IMR-90 (cell line): ENCODE data around the gene USP36. TPM values are rescaled to one million over a fixed set of nuclear protein-coding genes. Genes with fewer than 3 reads are reported as not detected.

ENCODE experiments used
- ATAC-seq: fragments of 200-7000 bp; cut with Tn5 transposase; 2 replicates; pipeline ENCODE4 v1.9.1; 2020; ENCODE audit warnings: low read depth, mild to moderate bottlenecking, moderate library complexity
- BruUV-seq: library from RNA; stranded (reverse); fragments of 400-500 nt; replicated peaks from 2 replicates; lab custom pipeline; 2021; lab: Mats Ljungman, UMichigan
- CTCF ChIA-PET: fragments of 300-600 bp; formaldehyde crosslinking; extraction: SDS; loops from one replicate; lab custom pipeline; 2021; ENCODE audit warnings: antibody characterized with exemption; lab: Yijun Ruan, JAX
- POLR2A ChIA-PET: fragments of 300-600 bp; sonication (Branson Sonifier 250); formaldehyde crosslinking; loops from one replicate; lab custom pipeline; 2022; ENCODE audit warnings: antibody characterized with exemption; ENCODE audit not compliant: unreplicated experiment; lab: Charles Lee
- DNase-seq: peaks from one replicate; pipeline ENCODE4 v3.0.0; 2013
- H2AFZ ChIP-seq: replicated peaks from 2 replicates; pipeline ENCODE3; 2013; ENCODE audit warnings: low read length, mild to moderate bottlenecking; ENCODE audit not compliant: poor library complexity
- H2AK5ac ChIP-seq: 2 replicates; pipeline ENCODE4 v1.6.1; 2013; ENCODE audit warnings: low read depth, low read length, inconsistent platforms
- H2AK9ac ChIP-seq: replicated peaks from 2 replicates; pipeline ENCODE3; 2013; ENCODE audit warnings: mild to moderate bottlenecking, low read depth, low read length, moderate library complexity; ENCODE audit not compliant: poor library complexity
- H2BK120ac ChIP-seq: 2 replicates; pipeline ENCODE4 v1.6.1; 2013; ENCODE audit warnings: low read depth, low read length, inconsistent platforms
- H2BK15ac ChIP-seq: 3 replicates; pipeline ENCODE4 v1.6.1; 2013; ENCODE audit warnings: low read depth, low read length, inconsistent platforms
- H2BK20ac ChIP-seq: 2 replicates; pipeline ENCODE4 v1.6.1; 2013; ENCODE audit warnings: low read depth, mild to moderate bottlenecking, inconsistent platforms, low read length, moderate library complexity
- H2BK5ac ChIP-seq: 2 replicates; pipeline ENCODE4 v1.6.1; 2013; ENCODE audit warnings: mild to moderate bottlenecking, low read depth, low read length, inconsistent platforms; ENCODE audit not compliant: poor library complexity, severe bottlenecking
- H3K14ac ChIP-seq: replicated peaks from 2 replicates; pipeline ENCODE4 v1.6.1; 2013; ENCODE audit warnings: low read depth, low read length, inconsistent platforms
- H3K18ac ChIP-seq: 2 replicates; pipeline ENCODE4 v1.6.1; 2013; ENCODE audit warnings: low read depth, low read length, control low read depth
- H3K23ac ChIP-seq: 2 replicates; pipeline ENCODE4 v1.6.1; 2013; ENCODE audit warnings: low read depth, low read length, inconsistent platforms
- H3K27ac ChIP-seq: 2 replicates; pipeline ENCODE4 v1.5.1; 2013; ENCODE audit warnings: mild to moderate bottlenecking, control low read depth, low read length; ENCODE audit not compliant: insufficient read depth
- H3K27me3 ChIP-seq: 2 replicates; pipeline ENCODE4 v1.6.1; 2013; ENCODE audit warnings: low read length; ENCODE audit not compliant: control insufficient read depth, insufficient read depth
- H3K36me3 ChIP-seq: 2 replicates; pipeline ENCODE4 v1.6.1; 2013; ENCODE audit warnings: low read length, mixed read lengths; ENCODE audit not compliant: control insufficient read depth, insufficient read depth
- H3K4ac ChIP-seq: 2 replicates; pipeline ENCODE4 v1.6.1; 2013; ENCODE audit warnings: low read depth, low read length, inconsistent platforms
- H3K4me1 ChIP-seq: 2 replicates; pipeline ENCODE4 v1.6.1; 2013; ENCODE audit warnings: low read length, mixed read lengths; ENCODE audit not compliant: control insufficient read depth, insufficient read depth
- H3K4me2 ChIP-seq: 2 replicates; pipeline ENCODE4 v1.6.1; 2013; ENCODE audit warnings: low read depth, mild to moderate bottlenecking, control low read depth, low read length, moderate library complexity
- H3K4me3 ChIP-seq: 2 replicates; pipeline ENCODE4 v1.5.1; 2013; ENCODE audit warnings: low read depth, mild to moderate bottlenecking, control low read depth, low read length, moderate library complexity; ENCODE audit not compliant: insufficient read depth
- H3K56ac ChIP-seq: 2 replicates; pipeline ENCODE4 v1.6.1; 2013; ENCODE audit warnings: low read length, inconsistent platforms; ENCODE audit not compliant: insufficient read depth; ENCODE audit errors: extremely low read depth
- H3K79me1 ChIP-seq, 2 experiments: 2 replicates each; pipeline ENCODE4 v1.6.1; 2013; ENCODE audit warnings: low read length in 2 of 2, inconsistent platforms in 1 of 2, low read depth in 1 of 2
- H3K9ac ChIP-seq: 2 replicates; pipeline ENCODE4 v1.6.1; 2013; ENCODE audit warnings: low read depth, low read length, control low read depth
- H3K9me1 ChIP-seq: 2 replicates; pipeline ENCODE4 v1.6.1; 2013; ENCODE audit warnings: low read length, inconsistent platforms; ENCODE audit not compliant: insufficient read depth
- H3K9me3 ChIP-seq: 2 replicates; pipeline ENCODE4 v1.6.1; 2013; ENCODE audit warnings: low read length; ENCODE audit not compliant: control insufficient read depth, insufficient read depth
- H4K20me1 ChIP-seq: 2 replicates; pipeline ENCODE4 v1.6.1; 2013; ENCODE audit warnings: low read length, inconsistent platforms; ENCODE audit not compliant: insufficient read depth
- H4K5ac ChIP-seq: 2 replicates; pipeline ENCODE4 v1.6.1; 2013; ENCODE audit warnings: mild to moderate bottlenecking, low read depth, low read length, control low read depth
- H4K8ac ChIP-seq, 2 experiments: 2 replicates each; pipeline ENCODE4 v1.6.1; 2013; ENCODE audit warnings: low read depth in 2 of 2, low read length in 2 of 2, control low read depth in 1 of 2, inconsistent platforms in 1 of 2
- H4K91ac ChIP-seq: 2 replicates; pipeline ENCODE4 v1.6.1; 2013; ENCODE audit warnings: low read depth, low read length, inconsistent platforms; ENCODE audit not compliant: insufficient read depth
- BHLHE40 ChIP-seq: fragments of 150-350 bp; IDR thresholded peaks from 2 replicates; pipeline ENCODE4 v1.6.1; 2016; ENCODE audit warnings: mild to moderate bottlenecking, low read depth, low read length
- CEBPB ChIP-seq: IDR thresholded peaks from 2 replicates; pipeline ENCODE4 v1.6.1; 2012; ENCODE audit warnings: low read depth, low read length, improper control_type of control experiment
- MXI1 ChIP-seq: IDR thresholded peaks from 2 replicates; pipeline ENCODE4 v1.6.1; 2012; ENCODE audit warnings: low read depth, mild to moderate bottlenecking, low read length, moderate library complexity, borderline replicate concordance
- NFE2L2 ChIP-seq: fragments of 150-350 bp; IDR thresholded peaks from 2 replicates; pipeline ENCODE4 v1.6.1; 2016; ENCODE audit warnings: low read depth, mild to moderate bottlenecking, low read length
- RAD21 ChIP-seq: IDR thresholded peaks from 2 replicates; pipeline ENCODE4 v1.6.1; 2012; ENCODE audit warnings: low read length, improper control_type of control experiment
- RCOR1 ChIP-seq: IDR thresholded peaks from 2 replicates; pipeline ENCODE4 v1.6.1; 2012; ENCODE audit warnings: mild to moderate bottlenecking, low read length, improper control_type of control experiment; ENCODE audit not compliant: insufficient replicate concordance
- WGBS, 2 experiments: methylation state at CpG; one replicate each; pipeline versions ENCODE4 v1.1.5 to v1.1.7; 2013; ENCODE audit warnings: missing lambda C conversion rate in 2 of 2; ENCODE audit not compliant: insufficient read length in 1 of 2; ENCODE audit errors: extremely low coverage in 2 of 2; 5-methylcytosine and 5-hydroxymethylcytosine counted together
- dilution Hi-C: fragments of 300-500 bp; cut with HindIII; formaldehyde crosslinking; loops from one replicate; pipeline ENCODE4 v1.14.3; 2018; ENCODE audit warnings: low sequenced_read_pairs; ENCODE audit not compliant: unreplicated experiment
- in situ Hi-C: fragments of 300-500 bp; cut with MboI; formaldehyde crosslinking; loops from 3 replicates; pipeline ENCODE4 v1.14.3; 2019; ENCODE audit warnings: low sequenced_read_pairs, inconsistent platforms, mixed read lengths
- intact Hi-C: fragments of 100-400 bp; cut with micrococcal nuclease; formaldehyde crosslinking; loops from 2 replicates; pipeline ENCODE4 v1.10.0; 2022
- polyA plus RNA-seq, 3 experiments: library from polyadenylated mRNA; depleted of rRNA; stranded (reverse); fragments of >200 nt; gene quantifications; 2 replicates each; pipeline ENCODE4 v1.2.3, GENCODE V29; 2012; ENCODE audit warnings: low replicate concordance in 1 of 3
- total RNA-seq: library from RNA; depleted of rRNA; stranded (reverse); fragments of >200 nt; gene quantifications from 2 replicates; pipeline ENCODE4 v1.2.3, GENCODE V29; 2012
- TF ChIP-seq, protein P1 (sequence below): conservative IDR thresholded peaks from 2 replicates; pipeline ENCODE4 v1.5.1; 2012; ENCODE audit warnings: mild to moderate bottlenecking, low read depth, low read length, improper control_type of control experiment
- TF ChIP-seq, protein P2 (sequence below): fragments of 150-350 bp; IDR thresholded peaks from 2 replicates; pipeline ENCODE4 v1.6.1; 2016; ENCODE audit warnings: low read depth, mild to moderate bottlenecking, low read length, moderate library complexity, borderline replicate concordance
- TF ChIP-seq, protein P3 (sequence below): fragments of 150-350 bp; IDR thresholded peaks from 2 replicates; pipeline ENCODE4 v1.6.1; 2017; ENCODE audit warnings: mild to moderate bottlenecking, antibody characterized with exemption, low read length, low read depth

Gene USP36
- total and polyA plus RNA-seq, 2 of the 4 experiments (the other 2 are of a cell fraction): 30.6 to 38.3 TPM

DNA sequence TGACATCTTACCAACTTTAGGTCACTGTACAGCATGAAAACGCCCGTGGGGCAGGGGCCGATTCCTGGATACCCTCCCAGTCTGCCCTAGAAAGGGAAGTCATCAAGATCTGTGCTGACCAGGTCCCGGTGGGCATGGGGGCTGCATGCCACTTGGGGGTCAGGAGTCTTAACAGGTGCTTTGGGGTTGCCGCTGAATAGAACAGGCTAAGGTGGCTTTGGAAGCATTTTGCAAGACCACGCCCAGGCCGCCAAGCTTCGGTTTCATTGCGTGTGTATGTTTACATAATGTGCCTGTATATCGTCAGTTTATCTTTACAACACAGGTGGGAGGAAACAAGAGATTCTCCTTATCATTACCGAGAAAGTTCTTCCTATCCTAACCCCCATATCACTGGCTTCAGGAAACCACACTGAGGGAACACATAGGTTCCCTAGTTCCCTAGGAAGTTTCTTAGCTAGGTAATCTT is 13.3 kb upstream of the USP36 start:
- TSS peak; percentile 83 for BruUV-seq
- no peak overlapping the region for H3K9ac ChIP-seq
- peaks cover 39% of the 10 kb centered on the region for H3K36me3 ChIP-seq
- ChIA-PET CTCF (interaction anchor here (1.2 kb wide), 1 partner anchor 12 kb away, joined by 3 read pairs; no protein-coding TSS in a partner anchor), POLR2A (no interaction called here)
- no peak overlapping the region for H3K4me2 ChIP-seq
- H3K4me1 ChIP-seq: peaks cover 3% of the 10 kb centered on the region; the same call in 1 of the 2 replicates
- no peak overlapping the region for H3K18ac ChIP-seq
- no CpG with 5 or more reads among the region's 11 CpGs for WGBS, 2 experiments
- H4K91ac ChIP-seq: no peak overlapping the region
- H2AK5ac ChIP-seq: no peak overlapping the region
- H3K9me1 ChIP-seq: no peaks in the 10 kb centered on the region; the same call in 1 of the 2 replicates
- no peaks in the 10 kb centered on the region for H3K9me3 ChIP-seq
- no peak overlapping the region for H2BK5ac ChIP-seq
- no peak for TF ChIP-seq RAD21
- TF ChIP-seq, protein P1, sequence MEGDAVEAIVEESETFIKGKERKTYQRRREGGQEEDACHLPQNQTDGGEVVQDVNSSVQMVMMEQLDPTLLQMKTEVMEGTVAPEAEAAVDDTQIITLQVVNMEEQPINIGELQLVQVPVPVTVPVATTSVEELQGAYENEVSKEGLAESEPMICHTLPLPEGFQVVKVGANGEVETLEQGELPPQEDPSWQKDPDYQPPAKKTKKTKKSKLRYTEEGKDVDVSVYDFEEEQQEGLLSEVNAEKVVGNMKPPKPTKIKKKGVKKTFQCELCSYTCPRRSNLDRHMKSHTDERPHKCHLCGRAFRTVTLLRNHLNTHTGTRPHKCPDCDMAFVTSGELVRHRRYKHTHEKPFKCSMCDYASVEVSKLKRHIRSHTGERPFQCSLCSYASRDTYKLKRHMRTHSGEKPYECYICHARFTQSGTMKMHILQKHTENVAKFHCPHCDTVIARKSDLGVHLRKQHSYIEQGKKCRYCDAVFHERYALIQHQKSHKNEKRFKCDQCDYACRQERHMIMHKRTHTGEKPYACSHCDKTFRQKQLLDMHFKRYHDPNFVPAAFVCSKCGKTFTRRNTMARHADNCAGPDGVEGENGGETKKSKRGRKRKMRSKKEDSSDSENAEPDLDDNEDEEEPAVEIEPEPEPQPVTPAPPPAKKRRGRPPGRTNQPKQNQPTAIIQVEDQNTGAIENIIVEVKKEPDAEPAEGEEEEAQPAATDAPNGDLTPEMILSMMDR: no peak
- TF ChIP-seq, protein P2, sequence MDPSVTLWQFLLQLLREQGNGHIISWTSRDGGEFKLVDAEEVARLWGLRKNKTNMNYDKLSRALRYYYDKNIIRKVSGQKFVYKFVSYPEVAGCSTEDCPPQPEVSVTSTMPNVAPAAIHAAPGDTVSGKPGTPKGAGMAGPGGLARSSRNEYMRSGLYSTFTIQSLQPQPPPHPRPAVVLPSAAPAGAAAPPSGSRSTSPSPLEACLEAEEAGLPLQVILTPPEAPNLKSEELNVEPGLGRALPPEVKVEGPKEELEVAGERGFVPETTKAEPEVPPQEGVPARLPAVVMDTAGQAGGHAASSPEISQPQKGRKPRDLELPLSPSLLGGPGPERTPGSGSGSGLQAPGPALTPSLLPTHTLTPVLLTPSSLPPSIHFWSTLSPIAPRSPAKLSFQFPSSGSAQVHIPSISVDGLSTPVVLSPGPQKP: no peak
- TF ChIP-seq BHLHE40: no peak
- TF ChIP-seq CEBPB: no peak
- TF ChIP-seq, protein P3, sequence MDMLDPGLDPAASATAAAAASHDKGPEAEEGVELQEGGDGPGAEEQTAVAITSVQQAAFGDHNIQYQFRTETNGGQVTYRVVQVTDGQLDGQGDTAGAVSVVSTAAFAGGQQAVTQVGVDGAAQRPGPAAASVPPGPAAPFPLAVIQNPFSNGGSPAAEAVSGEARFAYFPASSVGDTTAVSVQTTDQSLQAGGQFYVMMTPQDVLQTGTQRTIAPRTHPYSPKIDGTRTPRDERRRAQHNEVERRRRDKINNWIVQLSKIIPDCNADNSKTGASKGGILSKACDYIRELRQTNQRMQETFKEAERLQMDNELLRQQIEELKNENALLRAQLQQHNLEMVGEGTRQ: no peak
- no peak for TF ChIP-seq RCOR1
- TF ChIP-seq MXI1: no peak
- no peak for TF ChIP-seq NFE2L2
- H3K79me1 ChIP-seq: peaks cover 9 to 51% of the 10 kb centered on the region in 2 experiments; a peak in 3 of 4 replicates
- H3K27ac ChIP-seq: no peak overlapping the region
- H3K56ac ChIP-seq: no peak overlapping the region
- no peak overlapping the region for H2BK120ac ChIP-seq
- DNase-seq (no peak), ATAC-seq (no peak)
- H4K5ac ChIP-seq: no peak overlapping the region
- H2BK20ac ChIP-seq: no peak overlapping the region
- H3K4ac ChIP-seq: no peak overlapping the region
- no peak overlapping the region for H2BK15ac ChIP-seq
- H3K4me3 ChIP-seq: no peak overlapping the region
- H2AFZ ChIP-seq: no peak overlapping the region
- in situ Hi-C loops (loop anchor here (25.0 kb wide), 1 partner anchor 533 kb away; no protein-coding TSS in a partner anchor), dilution Hi-C loops (no loop called here), intact Hi-C loops (no loop called here)
- H4K20me1 ChIP-seq: peaks cover 7% of the 10 kb centered on the region
- no peak overlapping the region for H3K14ac ChIP-seq
- no peak overlapping the region for H4K8ac ChIP-seq
- no peak overlapping the region for H2AK9ac ChIP-seq
- no peak overlapping the region for H3K23ac ChIP-seq
- H3K27me3 ChIP-seq: no peaks in the 10 kb centered on the region
